HG02678 (cell line): ENCODE measurements around the gene COP1.
"Not testable (repeated sequence)": the region's sequence is repeated elsewhere in the genome, so short reads cannot be mapped to it uniquely, and the experiment has no call there.

Experiments used
- ATAC-seq: cut with Tn5 transposase; IDR thresholded peaks from one replicate; pipeline ENCODE4 v1.9.1; 2021; ENCODE audit warnings: mild to moderate bottlenecking, moderate library complexity; ENCODE audit not compliant: unreplicated experiment

Gene COP1

DNA sequence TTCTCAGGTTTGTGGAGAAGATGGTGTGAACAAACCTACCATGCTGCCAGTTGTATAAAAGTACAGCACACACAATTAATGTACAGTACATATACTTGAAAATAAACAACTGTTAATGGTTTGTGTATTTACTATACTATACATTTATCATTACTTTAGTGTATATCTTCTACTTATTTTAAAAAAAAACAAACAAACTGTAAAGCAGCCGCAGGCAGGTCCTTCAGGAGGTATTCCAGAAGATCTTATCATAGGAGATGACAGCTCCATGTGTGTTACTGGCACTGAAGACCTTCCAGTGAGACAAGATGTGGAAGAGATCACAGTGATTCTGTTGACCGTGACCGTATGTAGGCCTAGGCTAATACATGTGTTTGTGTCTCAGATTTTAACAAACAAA lies 155.7 kb downstream of the COP1 start:
- no peak for ATAC-seq

DNA sequence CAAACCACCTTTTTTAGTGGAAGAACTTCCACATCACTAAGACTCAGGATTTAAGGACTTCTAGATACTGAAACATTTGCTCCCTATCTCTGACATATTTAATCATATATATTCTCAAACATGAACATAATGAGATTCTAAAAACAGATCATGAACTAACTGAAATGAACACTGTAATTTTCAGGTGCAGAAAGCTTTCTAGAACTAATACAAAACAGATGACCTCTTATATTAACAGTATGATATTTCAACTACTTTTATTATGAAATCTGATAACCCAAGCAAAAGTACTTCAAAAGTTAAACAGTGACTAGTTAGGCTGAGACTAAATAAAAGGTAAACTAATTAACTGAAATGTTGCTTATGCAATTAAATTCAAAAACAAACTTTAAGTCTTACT lies 157.5 kb downstream of the COP1 start:
- ATAC-seq, result no peak

DNA sequence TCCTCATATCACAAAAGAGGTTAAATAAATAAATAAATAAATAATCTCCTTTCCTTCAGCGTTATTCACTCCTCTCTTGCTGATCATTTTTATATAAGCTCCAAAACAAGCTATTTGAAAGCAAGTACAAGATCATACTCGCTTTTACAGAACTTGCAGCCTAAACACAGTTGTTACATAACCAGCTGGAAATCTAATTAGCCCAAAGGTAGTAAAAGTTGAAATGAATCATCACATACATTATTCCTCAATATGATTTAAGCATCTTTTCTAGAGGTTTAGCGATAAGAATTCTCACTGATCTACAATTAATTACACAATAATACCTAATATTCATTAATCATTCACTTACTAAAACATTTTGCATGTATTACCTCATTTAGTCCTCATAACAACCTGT lies 160.2 kb downstream of the COP1 start:
- ATAC-seq, result no peak

DNA sequence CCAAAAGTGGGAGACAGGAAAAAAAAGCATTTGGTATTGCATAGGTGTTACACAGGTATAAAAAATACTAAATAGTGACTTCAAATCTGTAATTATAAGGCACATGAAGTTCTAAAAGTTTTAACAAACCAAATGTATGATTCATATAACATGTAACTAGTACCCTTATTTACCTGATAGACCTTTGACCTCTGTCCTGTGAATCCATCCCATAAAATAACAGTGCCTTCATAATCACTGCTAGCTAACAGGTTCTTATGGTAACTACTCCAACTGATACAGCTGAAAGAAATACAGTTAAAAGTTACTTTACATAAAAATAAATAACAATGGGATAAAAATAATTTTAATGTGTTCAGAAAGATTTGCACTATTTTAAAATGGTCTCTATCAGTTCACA lies 163.5 kb downstream of the COP1 start:
- ATAC-seq, result no peak

DNA sequence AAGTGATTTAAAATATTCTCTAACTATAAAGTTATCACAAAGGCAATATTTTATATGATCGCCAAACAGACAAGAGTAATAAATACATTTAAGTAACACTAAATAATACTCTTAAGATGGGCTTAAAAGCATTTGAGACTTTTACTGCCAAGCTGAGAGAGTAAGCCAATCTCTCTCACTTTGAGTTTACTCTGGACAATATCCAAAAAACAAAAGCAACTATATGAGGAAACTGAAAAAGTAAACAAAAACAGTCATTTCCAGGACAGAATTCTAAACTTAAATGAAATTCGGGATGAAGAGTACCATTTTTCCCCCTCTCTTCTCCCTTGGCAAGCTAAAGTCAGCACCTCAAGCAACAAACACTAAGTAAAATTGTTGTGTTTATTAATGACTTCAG lies 173.2 kb downstream of the COP1 start:
- ATAC-seq, result no peak

DNA sequence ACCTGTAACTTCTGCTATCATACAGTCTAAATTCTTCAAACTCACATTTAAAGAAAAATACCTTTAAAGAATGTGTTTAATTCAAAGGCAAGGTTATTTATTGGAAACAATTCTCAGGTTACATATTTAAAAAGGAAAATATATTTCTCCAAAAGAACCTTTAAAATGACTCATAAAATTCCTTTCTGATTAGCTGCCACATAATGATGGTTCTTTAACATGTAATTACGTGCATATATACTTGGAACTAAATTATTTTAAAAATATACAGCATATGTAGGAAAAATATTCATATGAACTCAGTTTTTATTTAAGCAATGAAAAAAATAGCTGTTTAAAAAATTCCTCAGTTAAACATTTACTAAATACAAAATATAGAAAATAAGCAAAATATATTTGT lies 173.6 kb downstream of the COP1 start:
- no peak for ATAC-seq

DNA sequence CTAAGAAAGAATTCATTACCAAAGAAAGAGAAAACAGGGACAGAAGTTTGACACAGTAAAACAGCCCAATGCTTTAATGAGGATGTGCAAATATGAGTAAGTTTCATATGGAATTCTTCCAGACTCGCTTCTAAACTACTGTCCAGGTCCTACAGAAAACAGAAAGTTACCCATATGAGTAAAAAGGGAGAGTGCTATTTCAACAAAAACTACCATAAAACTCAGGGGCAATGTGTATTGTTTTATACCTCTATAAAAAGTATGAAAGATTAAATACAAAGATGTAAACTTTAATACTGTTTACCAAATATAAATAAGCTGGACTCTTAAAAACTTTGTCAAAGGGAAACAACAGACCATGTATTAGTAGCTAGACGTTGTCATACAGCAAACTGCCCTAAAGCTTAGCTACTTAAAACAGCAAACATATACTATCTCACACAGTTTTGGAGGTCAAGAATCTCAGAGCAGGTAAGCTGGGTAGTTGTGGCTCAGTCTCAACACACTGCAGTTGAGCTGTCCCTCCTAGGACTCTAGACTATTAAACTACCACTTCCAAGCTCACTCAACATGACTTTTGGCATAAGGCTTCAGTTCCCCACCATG lies 174.9 kb downstream of the COP1 start:
- ATAC-seq, result no peak

DNA sequence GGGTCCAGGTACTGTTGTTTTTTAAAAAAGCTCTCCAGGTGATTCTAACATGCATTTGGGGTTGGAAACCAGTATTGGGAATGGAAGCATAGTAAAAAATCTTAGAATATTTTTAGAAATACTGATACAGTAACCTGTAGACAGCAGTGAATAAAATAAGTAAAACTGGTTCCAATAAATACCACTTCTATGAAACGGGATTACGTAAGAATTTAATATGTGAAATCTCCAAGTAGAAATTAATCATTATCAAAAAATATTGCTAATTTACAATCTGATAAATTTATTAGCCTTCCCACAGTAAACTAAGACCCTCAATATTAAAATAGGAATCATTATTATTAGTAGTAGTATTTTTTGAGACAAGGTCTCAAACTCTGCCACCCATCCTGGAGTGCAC lies 177.5 kb downstream of the COP1 start:
- no peak for ATAC-seq

DNA sequence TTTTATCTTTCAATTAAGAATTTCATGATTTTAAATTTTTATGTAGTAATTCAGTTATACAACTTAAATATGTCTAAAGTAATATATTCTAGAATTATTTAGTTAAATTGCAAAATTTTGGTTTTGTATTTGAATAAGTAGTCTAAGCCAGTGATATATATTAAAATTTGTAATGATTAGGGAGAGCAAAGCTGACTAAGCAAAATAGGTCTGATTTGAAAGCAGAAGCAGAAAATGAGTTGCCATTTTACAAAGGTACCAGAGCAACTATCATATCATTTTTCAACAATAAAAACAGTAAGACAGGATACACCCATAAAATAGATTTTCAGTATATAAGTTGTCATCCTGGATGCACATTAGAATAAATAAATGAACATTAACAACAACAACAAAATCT lies 177.9 kb downstream of the COP1 start:
- no peak for ATAC-seq

DNA sequence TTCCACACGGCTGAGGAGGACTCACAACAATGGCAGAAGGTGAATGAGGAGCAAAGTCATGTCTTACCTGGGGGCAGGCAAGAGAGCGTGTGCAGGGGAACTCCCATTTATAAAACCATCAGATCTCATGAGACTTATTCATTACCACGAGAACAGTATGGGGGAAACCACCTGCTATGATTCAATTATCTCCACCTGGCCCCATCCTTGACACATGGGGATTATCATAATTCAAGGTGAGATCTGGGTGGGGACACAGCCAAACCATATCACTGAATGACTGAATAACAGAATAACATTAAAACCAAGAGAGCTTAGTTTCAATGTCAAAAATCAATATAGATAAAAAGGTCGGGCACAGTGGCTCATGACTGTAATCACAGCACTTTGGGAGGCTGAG lies 179.2 kb downstream of the COP1 start:
- not testable (repeated sequence) for ATAC-seq

DNA sequence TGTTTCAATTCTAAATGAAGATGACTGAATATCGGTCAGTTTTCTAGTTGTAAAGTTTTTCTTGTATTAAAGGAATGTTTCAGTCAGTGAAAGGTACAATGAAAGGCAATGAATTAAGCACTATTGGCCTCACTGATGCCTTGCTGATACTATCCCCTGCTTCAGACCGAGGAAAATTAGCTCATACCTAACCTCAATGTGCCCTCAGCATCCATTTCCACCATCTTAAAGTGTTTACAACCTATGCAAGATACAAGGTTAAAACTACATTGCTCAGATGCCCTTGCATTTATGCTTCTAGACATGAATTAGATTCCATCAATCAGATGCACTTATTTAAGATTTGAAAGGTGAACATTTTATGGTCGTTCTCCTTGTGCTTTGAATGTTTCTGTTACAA lies 184.5 kb downstream of the COP1 start:
- ATAC-seq, result no peak

DNA sequence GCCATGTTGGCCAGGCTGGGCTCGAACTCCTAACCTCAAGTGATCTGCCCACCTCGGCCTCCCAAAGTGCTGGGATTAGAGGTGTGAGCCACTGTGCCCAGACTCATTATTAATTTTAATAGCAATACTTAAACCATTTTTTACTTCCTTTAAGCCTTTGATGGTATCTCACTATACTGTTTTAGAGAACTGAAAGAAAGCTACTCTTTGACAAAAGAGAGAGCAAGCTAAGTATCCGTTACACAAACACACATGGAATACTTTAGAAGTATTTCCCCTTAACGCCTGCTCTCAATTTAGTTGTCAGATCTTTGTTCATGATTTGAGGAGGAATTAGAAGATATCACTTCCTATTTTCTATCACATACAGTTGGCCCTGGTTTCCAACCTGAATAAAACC lies 189.4 kb downstream of the COP1 start:
- no peak for ATAC-seq

DNA sequence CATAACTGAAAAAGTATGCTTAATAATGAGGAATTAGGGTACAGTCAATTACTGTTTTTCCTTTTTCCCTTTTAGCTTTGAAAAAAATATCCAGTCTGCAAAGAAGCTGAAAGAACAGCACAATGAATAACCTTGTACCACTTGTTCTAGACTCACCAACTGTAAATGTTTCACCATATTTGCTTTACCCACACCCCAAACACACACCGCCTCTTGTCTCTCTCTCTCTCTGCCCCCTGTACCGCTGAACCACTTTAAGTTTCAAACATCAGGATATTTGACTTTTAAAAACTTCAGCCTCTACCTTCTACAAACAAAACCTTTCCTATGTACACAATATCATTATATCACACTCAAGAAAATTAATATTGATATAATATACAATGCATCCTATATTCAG lies 197.1 kb downstream of the COP1 start:
- ATAC-seq, result no peak

DNA sequence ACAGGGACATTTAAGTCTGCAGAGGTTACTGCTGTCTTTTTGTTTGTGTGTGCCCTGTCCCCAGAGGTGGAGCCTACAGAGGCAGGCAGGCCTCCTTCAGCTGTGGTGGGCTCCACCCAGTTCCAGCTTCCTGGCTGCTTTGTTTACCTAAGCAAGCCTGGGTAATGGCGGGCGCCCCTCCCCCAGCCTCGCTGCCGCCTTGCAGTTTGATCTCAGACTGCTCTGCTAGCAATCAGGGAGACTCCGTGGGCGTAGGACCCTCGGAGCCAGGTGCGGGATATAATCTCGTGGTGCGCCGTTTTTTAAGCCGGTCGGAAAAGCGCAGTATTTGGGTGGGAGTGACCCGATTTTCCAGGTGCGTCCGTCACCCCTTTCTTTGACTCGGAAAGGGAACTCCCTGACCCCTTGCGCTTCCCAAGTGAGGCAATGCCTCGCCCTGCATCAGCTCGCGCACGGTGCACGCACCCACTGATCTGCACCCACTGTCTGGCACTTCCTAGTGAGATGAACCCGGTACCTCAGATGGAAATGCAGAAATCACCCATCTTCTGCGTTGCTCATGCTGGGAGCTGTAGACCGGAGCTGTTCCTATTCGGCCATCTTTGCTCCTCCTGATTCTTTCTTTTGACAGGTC lies 199.2 kb downstream of the COP1 start:
- not testable (repeated sequence) for ATAC-seq

DNA sequence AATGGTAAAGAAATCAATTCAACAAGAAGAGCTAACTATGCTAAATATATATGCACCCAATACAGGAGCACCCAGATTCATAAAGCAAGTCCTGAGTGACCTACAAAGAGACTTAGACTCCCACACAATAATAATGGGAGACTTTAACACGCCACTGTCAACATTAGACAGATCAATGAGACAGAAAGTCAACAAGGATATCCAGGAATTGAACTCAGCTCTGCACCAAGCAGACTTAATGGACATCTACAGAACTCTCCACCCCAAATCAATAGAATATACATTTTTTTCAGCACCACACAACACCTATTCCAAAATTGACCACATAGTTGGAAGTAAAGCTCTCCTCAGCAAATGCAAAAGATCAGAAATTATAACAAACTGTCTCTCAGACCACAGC lies 212.4 kb downstream of the COP1 start:
- not testable (repeated sequence) for ATAC-seq

DNA sequence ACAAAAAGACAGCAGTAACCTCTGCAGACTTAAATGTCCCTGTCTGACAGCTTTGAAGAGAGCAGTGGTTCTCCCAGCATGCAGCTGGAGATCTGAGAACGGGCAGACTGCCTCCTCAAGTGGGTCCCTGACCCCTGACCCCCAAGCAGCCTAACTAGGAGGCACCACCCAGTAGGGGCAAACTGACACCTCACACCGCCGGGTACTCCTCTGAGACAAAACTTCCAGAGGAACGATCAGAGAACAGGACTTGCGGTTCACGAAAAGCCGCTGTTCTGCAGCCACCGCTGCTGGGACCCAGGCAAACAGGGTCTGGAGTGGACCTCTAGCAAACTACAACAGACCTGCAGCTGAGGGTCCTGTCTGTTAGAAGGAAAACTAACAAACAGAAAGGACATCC lies 214.3 kb downstream of the COP1 start:
- not testable (repeated sequence) for ATAC-seq

DNA sequence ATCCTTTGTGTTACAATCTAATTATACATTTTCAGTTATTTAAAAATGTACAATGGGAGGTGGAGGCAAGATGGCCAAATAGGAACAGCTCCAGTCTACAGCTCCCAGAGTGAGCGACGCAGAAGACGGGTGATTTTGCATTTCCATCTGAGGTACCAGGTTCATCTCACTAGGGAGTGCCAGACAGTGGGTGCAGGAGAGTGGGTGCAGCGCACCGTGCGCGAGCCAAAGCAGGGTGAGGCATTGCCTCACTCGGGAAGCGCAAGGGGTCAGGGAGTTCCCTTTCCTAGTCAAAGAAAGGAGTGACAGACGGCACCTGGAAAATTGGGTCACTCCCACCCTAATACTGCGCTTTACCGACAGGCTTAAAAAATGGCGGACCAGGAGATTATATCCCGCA lies 214.9 kb downstream of the COP1 start:
- not testable (repeated sequence) for ATAC-seq

DNA sequence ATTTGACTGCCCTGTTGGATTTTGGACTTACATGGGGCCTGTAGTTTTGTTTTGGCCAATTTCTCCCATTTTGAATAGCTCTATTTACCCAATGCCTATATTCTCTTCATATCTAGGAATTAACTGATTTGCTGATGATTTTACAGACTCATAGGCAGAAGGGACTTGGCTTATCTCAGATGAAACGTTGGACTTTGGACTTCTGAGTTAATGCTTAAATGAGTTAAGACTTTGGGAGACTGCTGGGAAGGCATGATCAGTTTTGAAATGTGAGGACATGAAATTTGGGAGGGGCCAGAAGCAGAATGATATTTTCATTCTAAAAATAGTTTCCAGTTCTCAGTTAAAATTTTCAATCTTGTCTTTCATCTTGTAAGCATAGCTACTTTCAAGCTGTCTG lies 222.3 kb downstream of the COP1 start:
- no peak for ATAC-seq

DNA sequence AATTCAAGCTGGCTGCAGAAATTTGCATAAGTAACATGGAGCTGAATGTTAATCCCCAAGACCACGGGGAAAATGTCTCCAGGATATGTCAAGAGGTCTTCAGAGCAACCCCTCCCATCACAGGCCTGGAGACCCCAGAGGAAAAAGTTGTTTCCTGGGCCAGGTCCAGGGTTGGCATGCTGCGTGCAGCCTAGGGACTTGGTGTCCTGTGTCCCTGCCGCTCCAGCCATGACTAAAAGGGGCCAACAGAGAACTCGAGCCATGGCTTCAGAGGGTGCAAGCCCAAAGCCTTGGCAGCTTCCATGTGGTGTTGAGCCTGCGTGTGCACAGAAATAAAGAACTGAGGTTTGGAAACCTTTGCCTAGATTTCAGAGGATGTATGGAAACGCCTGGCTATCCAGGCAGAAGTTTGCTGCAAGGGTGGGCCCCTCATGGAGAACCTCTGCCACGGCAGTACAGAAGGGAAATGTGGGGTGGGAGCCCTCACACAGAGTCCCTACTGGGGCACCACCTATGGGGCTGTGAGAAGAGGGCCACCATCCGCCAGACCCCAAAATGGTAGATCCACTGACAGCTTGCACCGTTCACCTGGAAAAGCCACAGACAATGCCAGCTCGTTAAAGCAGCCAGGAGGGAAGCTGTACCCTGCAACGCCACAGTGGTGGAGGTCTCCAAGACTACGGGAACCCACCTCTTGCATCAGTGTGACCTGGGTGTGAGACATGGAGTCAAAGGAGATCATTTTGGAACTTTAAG lies 222.9 kb downstream of the COP1 start:
- ATAC-seq, result no peak

DNA sequence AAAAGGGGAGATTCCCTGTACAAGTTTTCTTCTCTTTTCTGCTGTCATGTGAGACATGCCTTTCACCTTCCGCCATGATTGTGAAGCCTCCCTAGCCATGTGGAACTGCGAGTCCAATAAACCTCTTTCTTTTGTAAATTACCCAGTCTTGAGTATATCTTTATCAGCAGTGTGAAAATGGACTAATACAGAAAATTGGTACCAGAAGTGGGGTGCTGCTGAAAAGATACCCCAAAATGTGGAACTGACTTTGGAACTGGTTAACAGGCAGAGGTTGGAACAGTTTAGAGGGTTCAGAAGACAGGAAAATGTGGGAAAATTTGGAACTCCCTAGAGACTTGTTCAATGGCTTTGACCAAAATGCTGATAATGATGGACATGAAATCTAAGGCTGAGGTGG lies 223.7 kb downstream of the COP1 start:
- not testable (repeated sequence) for ATAC-seq

DNA sequence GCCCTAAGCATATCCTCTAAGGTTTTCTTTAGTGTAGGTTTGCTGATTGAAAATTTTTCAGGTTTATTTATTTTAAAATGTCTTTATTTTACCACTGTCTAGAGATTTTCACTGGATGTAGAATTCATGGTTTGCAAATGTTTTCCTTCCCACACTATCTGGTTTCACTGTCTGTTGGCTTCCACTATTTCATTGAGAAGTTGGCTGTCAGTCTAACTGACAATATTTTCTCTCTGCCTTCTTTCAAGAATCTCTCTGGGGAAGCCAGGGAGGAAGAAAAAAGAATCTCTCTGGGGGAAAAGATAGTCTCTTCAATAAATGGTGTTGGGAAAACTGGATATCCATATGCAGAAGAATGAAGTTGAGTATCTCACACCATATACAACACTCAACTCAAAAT lies 226.0 kb downstream of the COP1 start:
- no peak for ATAC-seq

DNA sequence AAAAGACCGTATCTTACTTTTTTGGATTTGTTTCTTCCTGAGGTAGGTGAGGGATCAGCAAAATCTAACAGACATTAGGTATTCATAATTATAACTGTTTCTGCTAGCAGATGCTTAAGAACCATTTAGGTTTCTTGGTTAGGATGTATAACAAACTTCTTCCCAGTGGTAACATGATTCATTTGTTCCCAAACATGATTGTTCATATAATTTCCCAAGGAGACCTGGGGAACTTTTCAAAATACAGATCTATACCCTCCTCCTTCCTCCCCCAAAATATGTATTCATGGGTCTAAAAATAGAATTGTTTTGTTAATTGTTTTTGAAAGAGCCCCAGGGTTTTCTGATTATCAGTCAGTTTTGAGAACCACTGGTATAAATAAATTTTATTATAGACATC lies 228.2 kb downstream of the COP1 start:
- ATAC-seq, result no peak
